ENCODE data around the gene MYH9. TPM values are rescaled to one million over a fixed set of nuclear protein-coding genes. Genes with fewer than 3 reads are reported as not detected.

The MYH9 gene
- polyA plus RNA-seq, 1 donor from 2014 or later: 7.1 TPM

- Histone ChIP-seq H3K27ac (ENCODE audit: low read length) (no peak overlapping the region), H3F3A (ENCODE audit: insufficient read depth, low read length, poor library complexity, severe bottlenecking) (no peaks in the 10 kb centered on the region), H4K20me1 (ENCODE audit: insufficient read depth) (no peaks in the 10 kb centered on the region), H3K9me2 (ENCODE audit: insufficient read depth, low read length) (no peaks in the 10 kb centered on the region), H3K9ac (ENCODE audit: low read length) (no peak overlapping the region), H3K27me3 (ENCODE audit: insufficient read depth, low read depth, low read length) (no peaks in the 10 kb centered on the region), H3K4me3 (ENCODE audit: low read length) (no peak overlapping the region), H2AFZ (ENCODE audit: low read depth, low read length) (no peak overlapping the region), H3K9me3 (ENCODE audit: low read length) (no peaks in the 10 kb centered on the region), H3K36me3 (ENCODE audit: insufficient read depth, low read length) (no peaks in the 10 kb centered on the region), H3K79me2 (replicated peaks; ENCODE audit: insufficient read depth, low read length) (peaks cover 37% of the 10 kb centered on the region), H3K4me2 (ENCODE audit: low read length) (no peak overlapping the region)
- no peak for TF ChIP-seq TAF1 (IDR thresholded peaks at IDR 0.05; ENCODE audit: low read depth)
These were observed 11.5 kb downstream of the MYH9 start for GRCh38 chr22:36376265-36376664.

GRCh38 chr22:36375071-36375980, 12.4 kb downstream of the MYH9 start:
- Histone ChIP-seq H3K9me2 (ENCODE audit: insufficient read depth, low read length) (no peaks in the 10 kb centered on the region), H3F3A (ENCODE audit: insufficient read depth, low read length, poor library complexity, severe bottlenecking) (no peaks in the 10 kb centered on the region), H3K9me3 (ENCODE audit: low read length) (no peaks in the 10 kb centered on the region), H2AFZ (ENCODE audit: low read depth, low read length) (no peak overlapping the region), H4K20me1 (ENCODE audit: insufficient read depth) (no peaks in the 10 kb centered on the region), H3K9ac (ENCODE audit: low read length) (no peak overlapping the region), H3K27ac (ENCODE audit: low read length) (no peak overlapping the region), H3K4me3 (ENCODE audit: low read length) (no peak overlapping the region), H3K4me2 (ENCODE audit: low read length) (no peak overlapping the region), H3K27me3 (ENCODE audit: insufficient read depth, low read depth, low read length) (no peaks in the 10 kb centered on the region), H3K79me2 (replicated peaks; ENCODE audit: insufficient read depth, low read length) (peaks cover 32% of the 10 kb centered on the region), H3K36me3 (ENCODE audit: insufficient read depth, low read length) (no peaks in the 10 kb centered on the region)
- TF ChIP-seq EZH2 (IDR thresholded peaks at IDR 0.05; ENCODE audit: borderline replicate concordance, insufficient read depth, low read length, poor library complexity, severe bottlenecking) (no peak), CTCF (IDR thresholded peaks at IDR 0.05; ENCODE audit: poor library complexity, severe bottlenecking) (no peak), TAF1 (IDR thresholded peaks at IDR 0.05; ENCODE audit: low read depth) (no peak), MXI1 (conservative IDR thresholded peaks at IDR 0.05; ENCODE audit: poor library complexity, severe bottlenecking) (no peak), RAD21 (conservative IDR thresholded peaks at IDR 0.05) (no peak), SMC3 (conservative IDR thresholded peaks at IDR 0.05; ENCODE audit: poor library complexity) (no peak), EP300 (conservative IDR thresholded peaks at IDR 0.05; ENCODE audit: poor library complexity, severe bottlenecking) (no peak), POLR2AphosphoS5 (IDR thresholded peaks at IDR 0.05) (no peak), REST (IDR thresholded peaks at IDR 0.05; ENCODE audit: borderline replicate concordance) (no peak)
